ENCODE data around the gene IQCE. TPM values are rescaled to one million over a fixed set of nuclear protein-coding genes. Genes with fewer than 3 reads are reported as not detected.
A peak's percentile ranks its signal among the peaks of the same experiment; 100 is the strongest.

The IQCE gene
- total RNA-seq, 1 experiment from 2014 or later = 44.8 TPM

- no peak overlapping the region for H3K27ac ChIP-seq (ENCODE audit: low read length)
- no peak overlapping the region for H3K4me3 ChIP-seq (ENCODE audit: low read depth in 2 of 2, low read length in 2 of 2)
- in situ Hi-C loops (cut with HindIII; ENCODE audit: low pct_unique_long_range_greater_than_20kb, low sequenced_read_pairs) = no loop called here
- no peaks in the 10 kb centered on the region for H3K36me3 ChIP-seq (ENCODE audit: control insufficient read depth, insufficient read depth, low read length)
- CTCF ChIA-PET = no interaction called here
- POLR2A ChIA-PET = no interaction called here
- DNase-seq (ENCODE audit: low read depth, low spot score) = no peak
- BruUV-seq (replicated peaks) = no TSS peak
- no peak for TF ChIP-seq REST (IDR thresholded peaks at IDR 0.05; ENCODE audit: insufficient read depth in 1 of 2, low read depth in 2 of 2, low read length in 1 of 2)
- no peak for TF ChIP-seq POLR2AphosphoS5 (IDR thresholded peaks at IDR 0.05; ENCODE audit: low read depth, low read length)
- no peak for TF ChIP-seq TCF7L2 (IDR thresholded peaks at IDR 0.05; ENCODE audit: low read depth, low read length)
- TF ChIP-seq CTCF (IDR thresholded peaks at IDR 0.05) = no peak
- TF ChIP-seq SIN3A (IDR thresholded peaks at IDR 0.05; ENCODE audit: borderline replicate concordance, insufficient read depth, low read depth, low read length) = no peak
- H3K4me1 ChIP-seq (ENCODE audit: control insufficient read depth, insufficient read depth, low read length) = no peaks in the 10 kb centered on the region
- no peak for ATAC-seq
- intact Hi-C loops (cut with micrococcal nuclease; ENCODE audit: unreplicated experiment) = no loop called here
- H3K9me3 ChIP-seq (ENCODE audit: control insufficient read depth, insufficient read depth, low read depth, low read length) = no peaks in the 10 kb centered on the region
- no peaks in the 10 kb centered on the region for H3K27me3 ChIP-seq (ENCODE audit: control insufficient read depth, insufficient read depth, low read length)
Observed at GRCh38 chr7:2587134-2587533, 28.4 kb downstream of the IQCE start.

GRCh38 chr7:2587778-2588177 is 29.0 kb downstream of the IQCE start:
- peak; percentile 18; the same call in 1 of the 2 replicates for ATAC-seq
- in situ Hi-C loops (cut with HindIII; ENCODE audit: low pct_unique_long_range_greater_than_20kb, low sequenced_read_pairs) (no loop called here), intact Hi-C loops (cut with micrococcal nuclease; ENCODE audit: unreplicated experiment) (no loop called here)
- Histone ChIP-seq H3K36me3 (ENCODE audit: control insufficient read depth, insufficient read depth, low read length) (no peaks in the 10 kb centered on the region), H3K27ac (ENCODE audit: low read length) (no peak overlapping the region), H3K4me1 (ENCODE audit: control insufficient read depth, insufficient read depth, low read length) (no peaks in the 10 kb centered on the region), H3K27me3 (ENCODE audit: control insufficient read depth, insufficient read depth, low read length) (no peaks in the 10 kb centered on the region), H3K4me3 (ENCODE audit: low read depth in 2 of 2, low read length in 2 of 2) (no peak overlapping the region), H3K9me3 (ENCODE audit: control insufficient read depth, insufficient read depth, low read depth, low read length) (no peaks in the 10 kb centered on the region)
- ChIA-PET CTCF (no interaction called here), POLR2A (no interaction called here)
- DNase-seq (ENCODE audit: low read depth, low spot score) = no peak
- TF ChIP-seq REST (IDR thresholded peaks at IDR 0.05; ENCODE audit: insufficient read depth in 1 of 2, low read depth in 2 of 2, low read length in 1 of 2) (no peak), SIN3A (IDR thresholded peaks at IDR 0.05; ENCODE audit: borderline replicate concordance, insufficient read depth, low read depth, low read length) (no peak), CTCF (IDR thresholded peaks at IDR 0.05) (no peak), TCF7L2 (IDR thresholded peaks at IDR 0.05; ENCODE audit: low read depth, low read length) (no peak), POLR2AphosphoS5 (IDR thresholded peaks at IDR 0.05; ENCODE audit: low read depth, low read length) (no peak)
- no TSS peak for BruUV-seq (replicated peaks)
